GM23338 (cell line): Measurements from ENCODE around the gene NAALADL2. TPM values are rescaled to one million over a fixed set of nuclear protein-coding genes. Genes with fewer than 3 reads are reported as not detected.

ENCODE experiments used
- ATAC-seq: fragments of 200-7000 bp; cut with Tn5 transposase; 3 replicates; pipeline ENCODE4 v1.9.1; 2020
- DNase-seq: peaks from one replicate; pipeline ENCODE4 v3.0.0-alpha.2; 2015; ENCODE audit warnings: low spot score
- H2AFZ ChIP-seq: fragments of 200-600 bp; sonication (generic); 2 replicates; pipeline ENCODE4 v1.8.0; 2016; ENCODE audit warnings: antibody characterized with exemption, mild to moderate bottlenecking, moderate library complexity
- H3F3A ChIP-seq: fragments of 200-600 bp; sonication (generic); replicated peaks from 2 replicates; pipeline ENCODE4 v1.8.0; 2017; ENCODE audit warnings: antibody characterized with exemption, mixed run types, low read depth
- H3K27ac ChIP-seq: fragments of 200-600 bp; sonication (generic); 2 replicates; pipeline ENCODE4 v1.6.1; 2016; ENCODE audit warnings: low read depth
- H3K27me3 ChIP-seq: fragments of 200-600 bp; sonication (generic); 2 replicates; pipeline ENCODE4 v1.8.0; 2016; ENCODE audit warnings: mild to moderate bottlenecking, mixed run types, moderate library complexity; ENCODE audit not compliant: insufficient read depth
- H3K36me3 ChIP-seq: fragments of 200-600 bp; sonication (generic); 2 replicates; pipeline ENCODE4 v1.8.0; 2016; ENCODE audit warnings: mild to moderate bottlenecking; ENCODE audit not compliant: insufficient read depth
- H3K4me1 ChIP-seq: fragments of 200-600 bp; sonication (generic); 2 replicates; pipeline ENCODE4 v1.8.0; 2016; ENCODE audit warnings: mild to moderate bottlenecking, moderate library complexity; ENCODE audit not compliant: insufficient read depth
- H3K4me2 ChIP-seq: fragments of 200-600 bp; sonication (generic); 2 replicates; pipeline ENCODE4 v1.7.1; 2017; ENCODE audit warnings: mixed run types
- H3K4me3 ChIP-seq: fragments of 200-600 bp; sonication (generic); 2 replicates; pipeline ENCODE4 v1.6.1; 2016; ENCODE audit warnings: mixed run types
- H3K79me2 ChIP-seq: fragments of 200-600 bp; sonication (generic); replicated peaks from 2 replicates; pipeline ENCODE4 v1.8.0; 2017; ENCODE audit warnings: mild to moderate bottlenecking; ENCODE audit not compliant: insufficient read depth
- H3K9me2 ChIP-seq: fragments of 200-600 bp; sonication (generic); 2 replicates; pipeline ENCODE4 v1.8.0; 2017; ENCODE audit not compliant: insufficient read depth
- H4K20me1 ChIP-seq: fragments of 200-600 bp; sonication (generic); replicated peaks from 2 replicates; pipeline ENCODE4 v1.8.0; 2017; ENCODE audit warnings: mild to moderate bottlenecking; ENCODE audit not compliant: insufficient read depth
- H3K27ac Mint-ChIP-seq: 2 replicates; pipeline ENCODE4 v1.8.0; 2020; ENCODE audit warnings: inconsistent platforms, mild to moderate bottlenecking, moderate library complexity, mixed read lengths
- H3K27me3 Mint-ChIP-seq: 3 replicates; pipeline ENCODE4 v1.8.0; 2022; ENCODE audit warnings: low read depth, mild to moderate bottlenecking, moderate library complexity, mixed read lengths, inconsistent platforms; ENCODE audit not compliant: insufficient read depth, poor library complexity
- H3K36me3 Mint-ChIP-seq: 3 replicates; pipeline ENCODE4 v1.8.0; 2021; ENCODE audit warnings: low read depth, mild to moderate bottlenecking, inconsistent platforms, moderate library complexity, mixed read lengths
- H3K4me1 Mint-ChIP-seq: 3 replicates; pipeline ENCODE4 v1.8.0; 2020; ENCODE audit warnings: mild to moderate bottlenecking, inconsistent platforms, mixed read lengths
- H3K4me3 Mint-ChIP-seq: 3 replicates; pipeline ENCODE4 v1.8.0; 2021; ENCODE audit warnings: moderate library complexity, mild to moderate bottlenecking, inconsistent platforms, mixed read lengths
- H3K9me3 Mint-ChIP-seq: 3 replicates; pipeline ENCODE4 v1.8.0; 2020; ENCODE audit warnings: moderate library complexity, mild to moderate bottlenecking, inconsistent platforms, mixed read lengths
- CREB1 ChIP-seq: fragments of 250-450 bp; sonication (Bioruptor Pico); IDR thresholded peaks from 2 replicates; pipeline ENCODE4 v1.5.0; 2020; ENCODE audit warnings: low read depth, mild to moderate bottlenecking, moderate library complexity
- EZH2 ChIP-seq: fragments of 200-600 bp; sonication (generic); IDR thresholded peaks from one replicate; pipeline ENCODE4 v1.8.0; 2017; ENCODE audit warnings: antibody characterized with exemption, mild to moderate bottlenecking, low read depth; ENCODE audit not compliant: unreplicated experiment
- EZH2phosphoT487 ChIP-seq: fragments of 200-600 bp; sonication (generic); IDR thresholded peaks from one replicate; pipeline ENCODE4 v1.8.1; 2018; ENCODE audit warnings: antibody characterized with exemption; ENCODE audit not compliant: unreplicated experiment
- JUNB ChIP-seq: IDR thresholded peaks from one replicate; pipeline ENCODE4 v1.6.1; 2016; ENCODE audit warnings: antibody characterized with exemption; ENCODE audit not compliant: unreplicated experiment
- NANOG ChIP-seq: IDR thresholded peaks from 2 replicates; pipeline ENCODE4 v1.6.1; 2016; ENCODE audit warnings: antibody characterized with exemption, borderline replicate concordance
- POLR2AphosphoS5 ChIP-seq: IDR thresholded peaks from 2 replicates; pipeline ENCODE4 v1.6.1; 2016; ENCODE audit warnings: antibody characterized with exemption, low read depth
- STAT1 ChIP-seq: IDR thresholded peaks from one replicate; pipeline ENCODE4 v1.6.1; 2016; ENCODE audit warnings: antibody characterized with exemption; ENCODE audit not compliant: unreplicated experiment
- ZNF114 ChIP-seq: fragments of 250-450 bp; sonication (Bioruptor Pico); IDR thresholded peaks from 2 replicates; pipeline ENCODE4 v1.5.0; 2020; ENCODE audit warnings: mild to moderate bottlenecking, moderate library complexity
- ZNF331 ChIP-seq: fragments of 250-450 bp; sonication (Bioruptor Pico); IDR thresholded peaks from 2 replicates; pipeline ENCODE4 v1.5.0; 2020; ENCODE audit warnings: low read depth, mild to moderate bottlenecking, moderate library complexity
- polyA plus RNA-seq: library from polyadenylated mRNA; unstranded; fragments of >200 nt; fragmentation: Nextera tagmentation; extraction: Ambion mirVana; gene quantifications from 2 replicates; pipeline ENCODE4 v1.2.1, GENCODE V29; 2016
- total RNA-seq: library from RNA; depleted of rRNA; stranded (reverse); fragments of >200 nt; shearing (Covaris generic); gene quantifications from 2 replicates; pipeline ENCODE4 v1.2.3, GENCODE V29; 2014
- TF ChIP-seq, protein P1 (sequence below), 2 experiments: fragments of 200-600 bp in 1 of 2; sonication (generic) in 1 of 2; conservative IDR thresholded peaks; 2 replicates each; pipeline versions ENCODE4 v1.5.1 to v1.6.1; 2016 to 2017; ENCODE audit warnings: antibody characterized with exemption in 2 of 2, low read depth in 2 of 2, mild to moderate bottlenecking in 2 of 2, moderate library complexity in 1 of 2
- TF ChIP-seq, protein P2 (sequence below): IDR thresholded peaks from 2 replicates; pipeline ENCODE4 v1.6.1; 2016; ENCODE audit warnings: antibody characterized with exemption
- TF ChIP-seq, protein P3 (sequence below): fragments of 250-450 bp; sonication (Bioruptor Pico); IDR thresholded peaks from 2 replicates; pipeline ENCODE4 v1.5.0; 2020; ENCODE audit warnings: mild to moderate bottlenecking, moderate library complexity

NAALADL2 gene
- total and polyA plus RNA-seq, 2 experiments from 2014 or later, result 1.6 to 2.6 TPM

DNA sequence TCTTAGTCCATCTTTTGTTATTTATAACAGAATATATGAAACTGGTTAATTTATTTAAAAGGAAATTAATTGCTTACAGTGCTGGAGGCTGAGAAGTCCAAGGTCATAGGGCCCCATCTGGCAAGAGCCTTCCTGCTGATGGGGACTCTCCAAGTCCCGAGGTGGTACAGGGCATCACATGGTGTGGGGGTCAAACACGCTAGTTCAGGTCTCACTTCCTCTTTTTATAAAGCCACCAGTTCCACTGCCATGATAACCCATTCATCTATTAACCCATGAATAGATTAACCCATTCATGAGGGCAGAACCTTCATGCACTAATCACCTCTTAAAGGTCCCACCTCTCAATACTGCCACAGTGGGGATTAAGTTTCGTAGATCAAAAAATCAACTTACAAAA lies 659.3 kb downstream of the NAALADL2 start (continued):
- TF ChIP-seq, protein P1, sequence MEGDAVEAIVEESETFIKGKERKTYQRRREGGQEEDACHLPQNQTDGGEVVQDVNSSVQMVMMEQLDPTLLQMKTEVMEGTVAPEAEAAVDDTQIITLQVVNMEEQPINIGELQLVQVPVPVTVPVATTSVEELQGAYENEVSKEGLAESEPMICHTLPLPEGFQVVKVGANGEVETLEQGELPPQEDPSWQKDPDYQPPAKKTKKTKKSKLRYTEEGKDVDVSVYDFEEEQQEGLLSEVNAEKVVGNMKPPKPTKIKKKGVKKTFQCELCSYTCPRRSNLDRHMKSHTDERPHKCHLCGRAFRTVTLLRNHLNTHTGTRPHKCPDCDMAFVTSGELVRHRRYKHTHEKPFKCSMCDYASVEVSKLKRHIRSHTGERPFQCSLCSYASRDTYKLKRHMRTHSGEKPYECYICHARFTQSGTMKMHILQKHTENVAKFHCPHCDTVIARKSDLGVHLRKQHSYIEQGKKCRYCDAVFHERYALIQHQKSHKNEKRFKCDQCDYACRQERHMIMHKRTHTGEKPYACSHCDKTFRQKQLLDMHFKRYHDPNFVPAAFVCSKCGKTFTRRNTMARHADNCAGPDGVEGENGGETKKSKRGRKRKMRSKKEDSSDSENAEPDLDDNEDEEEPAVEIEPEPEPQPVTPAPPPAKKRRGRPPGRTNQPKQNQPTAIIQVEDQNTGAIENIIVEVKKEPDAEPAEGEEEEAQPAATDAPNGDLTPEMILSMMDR (conservative IDR thresholded peaks at IDR 0.05; ENCODE audit: low read depth in 2 of 2), result no peak
- TF ChIP-seq STAT1, result no peak
- TF ChIP-seq POLR2AphosphoS5, result no peak
- no peak for TF ChIP-seq ZNF331 (CRISPR knock-in tag)
- TF ChIP-seq, protein P2, sequence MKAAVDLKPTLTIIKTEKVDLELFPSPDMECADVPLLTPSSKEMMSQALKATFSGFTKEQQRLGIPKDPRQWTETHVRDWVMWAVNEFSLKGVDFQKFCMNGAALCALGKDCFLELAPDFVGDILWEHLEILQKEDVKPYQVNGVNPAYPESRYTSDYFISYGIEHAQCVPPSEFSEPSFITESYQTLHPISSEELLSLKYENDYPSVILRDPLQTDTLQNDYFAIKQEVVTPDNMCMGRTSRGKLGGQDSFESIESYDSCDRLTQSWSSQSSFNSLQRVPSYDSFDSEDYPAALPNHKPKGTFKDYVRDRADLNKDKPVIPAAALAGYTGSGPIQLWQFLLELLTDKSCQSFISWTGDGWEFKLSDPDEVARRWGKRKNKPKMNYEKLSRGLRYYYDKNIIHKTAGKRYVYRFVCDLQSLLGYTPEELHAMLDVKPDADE, result no peak
- no peak for TF ChIP-seq NANOG
- no peak for TF ChIP-seq JUNB

DNA sequence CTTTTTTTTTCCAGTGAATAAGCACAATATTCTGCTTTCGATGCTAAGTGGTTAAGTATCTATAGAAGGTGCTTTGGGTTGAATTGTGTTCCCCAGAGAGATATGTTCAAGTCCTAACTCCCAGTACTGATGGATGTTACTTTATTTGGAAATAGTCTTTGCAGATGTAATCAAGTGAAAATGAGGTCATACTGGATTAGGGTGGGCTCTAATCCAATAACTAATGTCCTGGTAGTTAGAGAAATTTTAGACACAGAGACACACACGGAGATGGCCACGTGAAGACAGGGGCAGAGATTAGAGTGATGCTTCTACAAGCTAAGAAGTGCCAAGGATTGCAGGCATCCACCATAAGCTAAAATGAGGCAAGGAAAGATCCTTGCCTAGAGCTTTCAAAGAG lies 662.3 kb downstream of the NAALADL2 start:
- Mint-ChIP-seq H3K36me3 (no peaks in the 10 kb centered on the region; the same call in 2 of the 3 replicates), H3K9me3 (no peaks in the 10 kb centered on the region), H3K27ac (peak overlapping the region; percentile 11; the same call in 1 of the 2 replicates), H3K4me3 (no peak overlapping the region), H3K4me1 (peaks cover 10% of the 10 kb centered on the region; the same call in 2 of the 3 replicates), H3K27me3 (no peaks in the 10 kb centered on the region)
- H3K9me2 ChIP-seq, result no peaks in the 10 kb centered on the region
- H2AFZ ChIP-seq, result no peak overlapping the region; the same call in 1 of the 2 replicates
- H3F3A ChIP-seq, result no peaks in the 10 kb centered on the region
- no peak overlapping the region for H3K4me2 ChIP-seq
- H3K4me3 ChIP-seq, result no peak overlapping the region
- ATAC-seq, result no peak
- H4K20me1 ChIP-seq, result no peaks in the 10 kb centered on the region
- H3K79me2 ChIP-seq, result no peaks in the 10 kb centered on the region
- DNase-seq, result no peak
- H3K4me1 ChIP-seq, result peaks cover 14% of the 10 kb centered on the region
- H3K36me3 ChIP-seq, result no peaks in the 10 kb centered on the region
- H3K27me3 ChIP-seq, result no peaks in the 10 kb centered on the region
- H3K27ac ChIP-seq, result no peak overlapping the region
- TF ChIP-seq EZH2phosphoT487 (no peak), ZNF114 (CRISPR knock-in tag) (no peak), NANOG (no peak), EZH2 (no peak), STAT1 (no peak), JUNB (no peak), POLR2AphosphoS5 (no peak), CREB1 (CRISPR knock-in tag) (no peak), ZNF331 (CRISPR knock-in tag) (no peak)
- TF ChIP-seq, protein P3, sequence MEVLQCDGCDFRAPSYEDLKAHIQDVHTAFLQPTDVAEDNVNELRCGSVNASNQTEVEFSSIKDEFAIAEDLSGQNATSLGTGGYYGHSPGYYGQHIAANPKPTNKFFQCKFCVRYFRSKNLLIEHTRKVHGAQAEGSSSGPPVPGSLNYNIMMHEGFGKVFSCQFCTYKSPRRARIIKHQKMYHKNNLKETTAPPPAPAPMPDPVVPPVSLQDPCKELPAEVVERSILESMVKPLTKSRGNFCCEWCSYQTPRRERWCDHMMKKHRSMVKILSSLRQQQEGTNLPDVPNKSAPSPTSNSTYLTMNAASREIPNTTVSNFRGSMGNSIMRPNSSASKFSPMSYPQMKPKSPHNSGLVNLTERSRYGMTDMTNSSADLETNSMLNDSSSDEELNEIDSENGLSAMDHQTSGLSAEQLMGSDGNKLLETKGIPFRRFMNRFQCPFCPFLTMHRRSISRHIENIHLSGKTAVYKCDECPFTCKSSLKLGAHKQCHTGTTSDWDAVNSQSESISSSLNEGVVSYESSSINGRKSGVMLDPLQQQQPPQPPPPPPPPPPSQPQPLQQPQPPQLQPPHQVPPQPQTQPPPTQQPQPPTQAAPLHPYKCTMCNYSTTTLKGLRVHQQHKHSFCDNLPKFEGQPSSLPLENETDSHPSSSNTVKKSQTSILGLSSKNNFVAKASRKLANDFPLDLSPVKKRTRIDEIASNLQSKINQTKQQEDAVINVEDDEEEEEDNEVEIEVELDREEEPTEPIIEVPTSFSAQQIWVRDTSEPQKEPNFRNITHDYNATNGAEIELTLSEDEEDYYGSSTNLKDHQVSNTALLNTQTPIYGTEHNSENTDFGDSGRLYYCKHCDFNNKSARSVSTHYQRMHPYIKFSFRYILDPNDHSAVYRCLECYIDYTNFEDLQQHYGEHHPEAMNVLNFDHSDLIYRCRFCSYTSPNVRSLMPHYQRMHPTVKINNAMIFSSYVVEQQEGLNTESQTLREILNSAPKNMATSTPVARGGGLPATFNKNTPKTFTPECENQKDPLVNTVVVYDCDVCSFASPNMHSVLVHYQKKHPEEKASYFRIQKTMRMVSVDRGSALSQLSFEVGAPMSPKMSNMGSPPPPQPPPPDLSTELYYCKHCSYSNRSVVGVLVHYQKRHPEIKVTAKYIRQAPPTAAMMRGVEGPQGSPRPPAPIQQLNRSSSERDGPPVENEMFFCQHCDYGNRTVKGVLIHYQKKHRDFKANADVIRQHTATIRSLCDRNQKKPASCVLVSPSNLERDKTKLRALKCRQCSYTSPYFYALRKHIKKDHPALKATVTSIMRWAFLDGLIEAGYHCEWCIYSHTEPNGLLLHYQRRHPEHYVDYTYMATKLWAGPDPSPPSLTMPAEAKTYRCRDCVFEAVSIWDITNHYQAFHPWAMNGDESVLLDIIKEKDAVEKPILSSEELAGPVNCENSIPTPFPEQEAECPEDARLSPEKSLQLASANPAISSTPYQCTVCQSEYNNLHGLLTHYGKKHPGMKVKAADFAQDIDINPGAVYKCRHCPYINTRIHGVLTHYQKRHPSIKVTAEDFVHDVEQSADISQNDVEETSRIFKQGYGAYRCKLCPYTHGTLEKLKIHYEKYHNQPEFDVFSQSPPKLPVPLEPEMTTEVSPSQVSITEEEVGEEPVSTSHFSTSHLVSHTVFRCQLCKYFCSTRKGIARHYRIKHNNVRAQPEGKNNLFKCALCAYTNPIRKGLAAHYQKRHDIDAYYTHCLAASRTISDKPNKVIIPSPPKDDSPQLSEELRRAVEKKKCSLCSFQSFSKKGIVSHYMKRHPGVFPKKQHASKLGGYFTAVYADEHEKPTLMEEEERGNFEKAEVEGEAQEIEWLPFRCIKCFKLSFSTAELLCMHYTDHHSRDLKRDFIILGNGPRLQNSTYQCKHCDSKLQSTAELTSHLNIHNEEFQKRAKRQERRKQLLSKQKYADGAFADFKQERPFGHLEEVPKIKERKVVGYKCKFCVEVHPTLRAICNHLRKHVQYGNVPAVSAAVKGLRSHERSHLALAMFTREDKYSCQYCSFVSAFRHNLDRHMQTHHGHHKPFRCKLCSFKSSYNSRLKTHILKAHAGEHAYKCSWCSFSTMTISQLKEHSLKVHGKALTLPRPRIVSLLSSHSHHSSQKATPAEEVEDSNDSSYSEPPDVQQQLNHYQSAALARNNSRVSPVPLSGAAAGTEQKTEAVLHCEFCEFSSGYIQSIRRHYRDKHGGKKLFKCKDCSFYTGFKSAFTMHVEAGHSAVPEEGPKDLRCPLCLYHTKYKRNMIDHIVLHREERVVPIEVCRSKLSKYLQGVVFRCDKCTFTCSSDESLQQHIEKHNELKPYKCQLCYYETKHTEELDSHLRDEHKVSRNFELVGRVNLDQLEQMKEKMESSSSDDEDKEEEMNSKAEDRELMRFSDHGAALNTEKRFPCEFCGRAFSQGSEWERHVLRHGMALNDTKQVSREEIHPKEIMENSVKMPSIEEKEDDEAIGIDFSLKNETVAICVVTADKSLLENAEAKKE (CRISPR knock-in tag), result no peak
- TF ChIP-seq, protein P1 (conservative IDR thresholded peaks at IDR 0.05; ENCODE audit: low read depth in 2 of 2), result no peak
- TF ChIP-seq, protein P2, result no peak
